IMR-90 (cell line): Measurements from ENCODE around the gene BAZ2B. TPM values are rescaled to one million over a fixed set of nuclear protein-coding genes. Genes with fewer than 3 reads are reported as not detected.

Experiments
- ATAC-seq: fragments of 200-7000 bp; cut with Tn5 transposase; 2 replicates; pipeline ENCODE4 v1.9.1; 2020; ENCODE audit warnings: low read depth, mild to moderate bottlenecking, moderate library complexity
- BruUV-seq: library from RNA; stranded (reverse); fragments of 400-500 nt; replicated peaks from 2 replicates; lab custom pipeline; 2021; lab: Mats Ljungman, UMichigan
- CTCF ChIA-PET: fragments of 300-600 bp; formaldehyde crosslinking; extraction: SDS; loops from one replicate; lab custom pipeline; 2021; ENCODE audit warnings: antibody characterized with exemption; lab: Yijun Ruan, JAX
- POLR2A ChIA-PET: fragments of 300-600 bp; sonication (Branson Sonifier 250); formaldehyde crosslinking; loops from one replicate; lab custom pipeline; 2022; ENCODE audit warnings: antibody characterized with exemption; ENCODE audit not compliant: unreplicated experiment; lab: Charles Lee
- DNase-seq: peaks from one replicate; pipeline ENCODE4 v3.0.0; 2013
- H2AFZ ChIP-seq: replicated peaks from 2 replicates; pipeline ENCODE3; 2013; ENCODE audit warnings: low read length, mild to moderate bottlenecking; ENCODE audit not compliant: poor library complexity
- H2AK5ac ChIP-seq: 2 replicates; pipeline ENCODE4 v1.6.1; 2013; ENCODE audit warnings: low read depth, low read length, inconsistent platforms
- H2AK9ac ChIP-seq: replicated peaks from 2 replicates; pipeline ENCODE3; 2013; ENCODE audit warnings: mild to moderate bottlenecking, low read depth, low read length, moderate library complexity; ENCODE audit not compliant: poor library complexity
- H2BK120ac ChIP-seq: 2 replicates; pipeline ENCODE4 v1.6.1; 2013; ENCODE audit warnings: low read depth, low read length, inconsistent platforms
- H2BK15ac ChIP-seq: 3 replicates; pipeline ENCODE4 v1.6.1; 2013; ENCODE audit warnings: low read depth, low read length, inconsistent platforms
- H2BK20ac ChIP-seq: 2 replicates; pipeline ENCODE4 v1.6.1; 2013; ENCODE audit warnings: low read depth, mild to moderate bottlenecking, inconsistent platforms, low read length, moderate library complexity
- H2BK5ac ChIP-seq: 2 replicates; pipeline ENCODE4 v1.6.1; 2013; ENCODE audit warnings: mild to moderate bottlenecking, low read depth, low read length, inconsistent platforms; ENCODE audit not compliant: poor library complexity, severe bottlenecking
- H3K14ac ChIP-seq: replicated peaks from 2 replicates; pipeline ENCODE4 v1.6.1; 2013; ENCODE audit warnings: low read depth, low read length, inconsistent platforms
- H3K18ac ChIP-seq: 2 replicates; pipeline ENCODE4 v1.6.1; 2013; ENCODE audit warnings: low read depth, low read length, control low read depth
- H3K23ac ChIP-seq: 2 replicates; pipeline ENCODE4 v1.6.1; 2013; ENCODE audit warnings: low read depth, low read length, inconsistent platforms
- H3K27ac ChIP-seq: 2 replicates; pipeline ENCODE4 v1.5.1; 2013; ENCODE audit warnings: mild to moderate bottlenecking, control low read depth, low read length; ENCODE audit not compliant: insufficient read depth
- H3K27me3 ChIP-seq: 2 replicates; pipeline ENCODE4 v1.6.1; 2013; ENCODE audit warnings: low read length; ENCODE audit not compliant: control insufficient read depth, insufficient read depth
- H3K36me3 ChIP-seq: 2 replicates; pipeline ENCODE4 v1.6.1; 2013; ENCODE audit warnings: low read length, mixed read lengths; ENCODE audit not compliant: control insufficient read depth, insufficient read depth
- H3K4ac ChIP-seq: 2 replicates; pipeline ENCODE4 v1.6.1; 2013; ENCODE audit warnings: low read depth, low read length, inconsistent platforms
- H3K4me1 ChIP-seq: 2 replicates; pipeline ENCODE4 v1.6.1; 2013; ENCODE audit warnings: low read length, mixed read lengths; ENCODE audit not compliant: control insufficient read depth, insufficient read depth
- H3K4me2 ChIP-seq: 2 replicates; pipeline ENCODE4 v1.6.1; 2013; ENCODE audit warnings: low read depth, mild to moderate bottlenecking, control low read depth, low read length, moderate library complexity
- H3K4me3 ChIP-seq: 2 replicates; pipeline ENCODE4 v1.5.1; 2013; ENCODE audit warnings: low read depth, mild to moderate bottlenecking, control low read depth, low read length, moderate library complexity; ENCODE audit not compliant: insufficient read depth
- H3K56ac ChIP-seq: 2 replicates; pipeline ENCODE4 v1.6.1; 2013; ENCODE audit warnings: low read length, inconsistent platforms; ENCODE audit not compliant: insufficient read depth; ENCODE audit errors: extremely low read depth
- H3K79me1 ChIP-seq, 2 experiments: 2 replicates each; pipeline ENCODE4 v1.6.1; 2013; ENCODE audit warnings: low read length in 2 of 2, inconsistent platforms in 1 of 2, low read depth in 1 of 2
- H3K9ac ChIP-seq: 2 replicates; pipeline ENCODE4 v1.6.1; 2013; ENCODE audit warnings: low read depth, low read length, control low read depth
- H3K9me1 ChIP-seq: 2 replicates; pipeline ENCODE4 v1.6.1; 2013; ENCODE audit warnings: low read length, inconsistent platforms; ENCODE audit not compliant: insufficient read depth
- H3K9me3 ChIP-seq: 2 replicates; pipeline ENCODE4 v1.6.1; 2013; ENCODE audit warnings: low read length; ENCODE audit not compliant: control insufficient read depth, insufficient read depth
- H4K20me1 ChIP-seq: 2 replicates; pipeline ENCODE4 v1.6.1; 2013; ENCODE audit warnings: low read length, inconsistent platforms; ENCODE audit not compliant: insufficient read depth
- H4K5ac ChIP-seq: 2 replicates; pipeline ENCODE4 v1.6.1; 2013; ENCODE audit warnings: mild to moderate bottlenecking, low read depth, low read length, control low read depth
- H4K8ac ChIP-seq, 2 experiments: 2 replicates each; pipeline ENCODE4 v1.6.1; 2013; ENCODE audit warnings: low read depth in 2 of 2, low read length in 2 of 2, control low read depth in 1 of 2, inconsistent platforms in 1 of 2
- H4K91ac ChIP-seq: 2 replicates; pipeline ENCODE4 v1.6.1; 2013; ENCODE audit warnings: low read depth, low read length, inconsistent platforms; ENCODE audit not compliant: insufficient read depth
- BHLHE40 ChIP-seq: fragments of 150-350 bp; IDR thresholded peaks from 2 replicates; pipeline ENCODE4 v1.6.1; 2016; ENCODE audit warnings: mild to moderate bottlenecking, low read depth, low read length
- POLR2A ChIP-seq: IDR thresholded peaks from 2 replicates; pipeline ENCODE4 v1.6.1; 2012; ENCODE audit warnings: mild to moderate bottlenecking, low read depth, low read length
- RFX5 ChIP-seq: IDR thresholded peaks from 2 replicates; pipeline ENCODE4 v1.8.0; 2012; ENCODE audit warnings: low read depth, mild to moderate bottlenecking, low read length, moderate library complexity
- SMC3 ChIP-seq: fragments of 150-350 bp; IDR thresholded peaks from 2 replicates; pipeline ENCODE4 v1.6.1; 2016; ENCODE audit warnings: low read depth, mild to moderate bottlenecking, antibody characterized with exemption, low read length, moderate library complexity
- WGBS, 2 experiments: methylation state at CpG; one replicate each; pipeline versions ENCODE4 v1.1.5 to v1.1.7; 2013; ENCODE audit warnings: missing lambda C conversion rate in 2 of 2; ENCODE audit not compliant: insufficient read length in 1 of 2; ENCODE audit errors: extremely low coverage in 2 of 2; 5-methylcytosine and 5-hydroxymethylcytosine counted together
- dilution Hi-C: fragments of 300-500 bp; cut with HindIII; formaldehyde crosslinking; loops from one replicate; pipeline ENCODE4 v1.14.3; 2018; ENCODE audit warnings: low sequenced_read_pairs; ENCODE audit not compliant: unreplicated experiment
- in situ Hi-C: fragments of 300-500 bp; cut with MboI; formaldehyde crosslinking; loops from 3 replicates; pipeline ENCODE4 v1.14.3; 2019; ENCODE audit warnings: low sequenced_read_pairs, inconsistent platforms, mixed read lengths
- intact Hi-C: fragments of 100-400 bp; cut with micrococcal nuclease; formaldehyde crosslinking; loops from 2 replicates; pipeline ENCODE4 v1.10.0; 2022
- polyA plus RNA-seq, 3 experiments: library from polyadenylated mRNA; depleted of rRNA; stranded (reverse); fragments of >200 nt; gene quantifications; 2 replicates each; pipeline ENCODE4 v1.2.3, GENCODE V29; 2012; ENCODE audit warnings: low replicate concordance in 1 of 3
- total RNA-seq: library from RNA; depleted of rRNA; stranded (reverse); fragments of >200 nt; gene quantifications from 2 replicates; pipeline ENCODE4 v1.2.3, GENCODE V29; 2012

The BAZ2B gene
- total and polyA plus RNA-seq, 2 of the 4 experiments (the other 2 are of a cell fraction), result 8.9 to 42.1 TPM

GRCh38 chr2:159505196-159505595 is 111.2 kb downstream of the BAZ2B start:
- no peak overlapping the region for H3K4me2 ChIP-seq
- H3K9ac ChIP-seq, result no peak overlapping the region
- H3K56ac ChIP-seq, result no peak overlapping the region
- no peak overlapping the region for H4K91ac ChIP-seq
- H4K8ac ChIP-seq, result no peak overlapping the region
- H3K14ac ChIP-seq, result no peak overlapping the region
- no peak overlapping the region for H3K4me3 ChIP-seq
- ChIA-PET POLR2A (no interaction called here), CTCF (no interaction called here)
- H3K18ac ChIP-seq, result no peak overlapping the region
- no peak overlapping the region for H2AK9ac ChIP-seq
- WGBS, 2 experiments, result no CpG with 5 or more reads among the region's 1 CpG
- no TSS peak for BruUV-seq
- in situ Hi-C loops (no loop called here), intact Hi-C loops (no loop called here), dilution Hi-C loops (no loop called here)
- no peak overlapping the region for H3K23ac ChIP-seq
- ATAC-seq (no peak), DNase-seq (no peak)
- no peak overlapping the region for H2AK5ac ChIP-seq
- H3K27me3 ChIP-seq, result no peaks in the 10 kb centered on the region
- no peak for TF ChIP-seq POLR2A
- no peak for TF ChIP-seq RFX5
- TF ChIP-seq BHLHE40, result no peak
- no peak for TF ChIP-seq SMC3
- H2BK5ac ChIP-seq, result no peak overlapping the region
- no peak overlapping the region for H2BK120ac ChIP-seq
- no peaks in the 10 kb centered on the region for H3K4me1 ChIP-seq
- H3K9me1 ChIP-seq, result no peaks in the 10 kb centered on the region
- peaks cover 3% of the 10 kb centered on the region; the same call in 1 of the 2 replicates for H4K20me1 ChIP-seq
- H4K5ac ChIP-seq, result no peak overlapping the region
- no peak overlapping the region for H3K27ac ChIP-seq
- H3K79me1 ChIP-seq, result peaks cover 8 to 9% of the 10 kb centered on the region in 2 experiments; a peak in 3 of 4 replicates
- H3K4ac ChIP-seq, result no peak overlapping the region
- no peaks in the 10 kb centered on the region for H3K9me3 ChIP-seq
- no peak overlapping the region for H2BK15ac ChIP-seq
- H3K36me3 ChIP-seq, result no peaks in the 10 kb centered on the region
- H2AFZ ChIP-seq, result no peak overlapping the region
- no peak overlapping the region for H2BK20ac ChIP-seq
